SK-N-SH (cell line): Measurements from ENCODE around the gene KRTAP20-2. TPM values are rescaled to one million over a fixed set of nuclear protein-coding genes. Genes with fewer than 3 reads are reported as not detected.

Source experiments
- CTCF ChIA-PET: fragments of 300-600, 350-600 bp; formaldehyde crosslinking; extraction: SDS; loops from one replicate; lab custom pipeline; 2021; lab: Yijun Ruan, JAX
- POLR2A ChIA-PET: fragments of 350-600 bp; sonication (Branson Sonifier 250); formaldehyde crosslinking; extraction: SDS; loops from one replicate; lab custom pipeline; 2020; ENCODE audit warnings: antibody characterized with exemption, inconsistent platforms; lab: Yijun Ruan, JAX
- DNase-seq: peaks from one replicate; pipeline ENCODE4 v3.0.0; 2012
- H2AFZ ChIP-seq: fragments of 200-600 bp; sonication (generic); 2 replicates; pipeline ENCODE4 v1.8.1; 2016; ENCODE audit warnings: antibody characterized with exemption, mild to moderate bottlenecking, low read depth
- H3F3A ChIP-seq: fragments of 200-600 bp; sonication (generic); replicated peaks from 2 replicates; pipeline ENCODE3; 2016; ENCODE audit warnings: antibody characterized with exemption, mild to moderate bottlenecking; ENCODE audit not compliant: insufficient read depth
- H3K27ac ChIP-seq, 2 experiments: fragments of 200-500 bp in 1 of 2; fragments of 200-600 bp in 1 of 2; sonication (Bioruptor generic) in 1 of 2; sonication (generic), shearing (Covaris generic) in 1 of 2; 2 replicates each; pipeline versions ENCODE4 v1.5.1 to v1.6.1; 2014 to 2016; ENCODE audit warnings: low read depth in 2 of 2, inconsistent platforms in 1 of 2, low read length in 1 of 2, mild to moderate bottlenecking in 1 of 2, mixed read lengths in 1 of 2
- H3K27me3 ChIP-seq: fragments of 200-600 bp; sonication (generic), shearing (Covaris generic); 2 replicates; pipeline ENCODE4 v1.6.1; 2016; ENCODE audit warnings: mixed run types; ENCODE audit not compliant: insufficient read depth
- H3K36me3 ChIP-seq, 2 experiments: fragments of 200-500 bp in 1 of 2; fragments of 200-600 bp in 1 of 2; sonication (Bioruptor generic) in 1 of 2; sonication (generic) in 1 of 2; replicated peaks in 1 of 2; 2 replicates each; pipeline versions ENCODE3 to v1.5.1; 2014 to 2016; ENCODE audit warnings: low read length in 1 of 2, mild to moderate bottlenecking in 1 of 2; ENCODE audit not compliant: insufficient read depth in 2 of 2, control insufficient read depth in 1 of 2
- H3K4me1 ChIP-seq, 2 experiments: fragments of 200-500 bp in 1 of 2; fragments of 200-600 bp in 1 of 2; sonication (Bioruptor generic) in 1 of 2; sonication (generic), shearing (Covaris generic) in 1 of 2; 2 replicates each; pipeline versions ENCODE4 v1.5.1 to v1.6.1; 2014 to 2016; ENCODE audit warnings: low read depth in 1 of 2, low read length in 1 of 2, mixed run types in 1 of 2; ENCODE audit not compliant: insufficient read depth in 2 of 2, control insufficient read depth in 1 of 2
- H3K4me2 ChIP-seq: fragments of 200-600 bp; sonication (generic), shearing (Covaris generic); 2 replicates; pipeline ENCODE4 v1.6.1; 2017; ENCODE audit warnings: mixed run types
- H3K4me3 ChIP-seq, 2 experiments: fragments of 200-500 bp in 1 of 2; fragments of 200-600 bp in 1 of 2; sonication (Bioruptor generic) in 1 of 2; sonication (generic), shearing (Covaris generic) in 1 of 2; 2 replicates each; pipeline versions ENCODE4 v1.5.1 to v1.8.1; 2014 to 2016; ENCODE audit warnings: low read depth in 2 of 2, inconsistent platforms in 1 of 2, low read length in 1 of 2, mild to moderate bottlenecking in 1 of 2, mixed read lengths in 1 of 2, moderate library complexity in 1 of 2
- H3K79me2 ChIP-seq: fragments of 200-600 bp; sonication (generic); 2 replicates; pipeline ENCODE4 v1.8.1; 2017; ENCODE audit warnings: mild to moderate bottlenecking; ENCODE audit not compliant: insufficient read depth
- H3K9ac ChIP-seq: fragments of 200-600 bp; sonication (generic); 2 replicates; pipeline ENCODE4 v1.6.1; 2017; ENCODE audit warnings: mixed run types
- H3K9me2 ChIP-seq: fragments of 200-600 bp; sonication (generic); 2 replicates; pipeline ENCODE4 v1.6.1; 2017; ENCODE audit warnings: mixed run types
- H3K9me3 ChIP-seq: fragments of 200-600 bp; sonication (generic); 2 replicates; pipeline ENCODE4 v1.6.1; 2017; ENCODE audit warnings: mixed run types, mild to moderate bottlenecking, moderate library complexity
- H4K20me1 ChIP-seq: fragments of 200-600 bp; sonication (generic); 2 replicates; pipeline ENCODE4 v1.6.1; 2017; ENCODE audit warnings: mild to moderate bottlenecking, mixed run types; ENCODE audit not compliant: insufficient read depth
- CHD2 ChIP-seq: fragments of 150-350 bp; IDR thresholded peaks from 2 replicates; pipeline ENCODE4 v1.6.1; 2018; ENCODE audit warnings: low read length; ENCODE audit not compliant: partially characterized antibody
- CTCF ChIP-seq: fragments of 200-600 bp; sonication (generic); IDR thresholded peaks from 2 replicates; pipeline ENCODE4 v1.6.1; 2017; ENCODE audit warnings: antibody characterized with exemption, mild to moderate bottlenecking, moderate library complexity
- EP300 ChIP-seq, 2 experiments: IDR thresholded peaks; 2 replicates each; pipeline versions ENCODE4 v1.4.0 to v1.6.1; 2012; ENCODE audit warnings: borderline replicate concordance in 1 of 2, low read depth in 1 of 2, low read length in 1 of 2
- EZH2phosphoT487 ChIP-seq: fragments of 200-600 bp; sonication (generic); IDR thresholded peaks from 2 replicates; pipeline ENCODE4 v1.6.1; 2017; ENCODE audit warnings: low read depth, mixed run types, mild to moderate bottlenecking, antibody characterized with exemption, moderate library complexity, borderline replicate concordance
- FOSL2 ChIP-seq: IDR thresholded peaks from 2 replicates; pipeline ENCODE4 v1.4.0; 2012; ENCODE audit warnings: low read depth, mild to moderate bottlenecking, moderate library complexity, borderline replicate concordance
- FOXM1 ChIP-seq: IDR thresholded peaks from 2 replicates; pipeline ENCODE4 v1.4.0; 2012; ENCODE audit warnings: low read depth, mild to moderate bottlenecking
- GABPA ChIP-seq: IDR thresholded peaks from 2 replicates; pipeline ENCODE4 v1.4.0; 2012; ENCODE audit warnings: low read depth, mild to moderate bottlenecking
- GATA2 ChIP-seq: sonication (generic); formaldehyde crosslinking; IDR thresholded peaks from 2 replicates; pipeline ENCODE4 v1.5.0; 2020; ENCODE audit warnings: mild to moderate bottlenecking, missing genetic modification reagents
- IRF3 ChIP-seq: fragments of 150-350 bp; IDR thresholded peaks from 2 replicates; pipeline ENCODE4 v1.6.1; 2016; ENCODE audit warnings: mild to moderate bottlenecking, low read depth, low read length
- JUND ChIP-seq: IDR thresholded peaks from 2 replicates; pipeline ENCODE4 v1.4.0; 2012
- MAX ChIP-seq: IDR thresholded peaks from 2 replicates; pipeline ENCODE4 v1.4.0; 2012; ENCODE audit warnings: low read depth
- MEF2A ChIP-seq: IDR thresholded peaks from 2 replicates; pipeline ENCODE4 v1.4.0; 2012; ENCODE audit warnings: low read depth, borderline replicate concordance
- NFIC ChIP-seq: IDR thresholded peaks from 2 replicates; pipeline ENCODE4 v1.4.0; 2012; ENCODE audit warnings: borderline replicate concordance
- NRF1 ChIP-seq: IDR thresholded peaks from 2 replicates; pipeline ENCODE4 v1.6.1; 2012; ENCODE audit warnings: low read depth, mild to moderate bottlenecking, low read length
- RFX5 ChIP-seq: IDR thresholded peaks from 2 replicates; pipeline ENCODE4 v1.6.1; 2012; ENCODE audit warnings: mild to moderate bottlenecking, improper control_type of control experiment, low read length
- SIN3A ChIP-seq: IDR thresholded peaks from 2 replicates; pipeline ENCODE4 v1.6.1; 2012; ENCODE audit warnings: low read depth, mild to moderate bottlenecking, low read length, moderate library complexity, borderline replicate concordance
- SMC3 ChIP-seq: IDR thresholded peaks from 2 replicates; pipeline ENCODE4 v1.6.1; 2012; ENCODE audit warnings: low read depth, low read length, improper control_type of control experiment
- TAF1 ChIP-seq: IDR thresholded peaks from 2 replicates; pipeline ENCODE4 v1.6.1; 2012; ENCODE audit warnings: low read depth, mild to moderate bottlenecking, low read length, moderate library complexity, borderline replicate concordance
- TCF12 ChIP-seq: IDR thresholded peaks from 2 replicates; pipeline ENCODE4 v1.4.0; 2012
- TEAD4 ChIP-seq: IDR thresholded peaks from 2 replicates; pipeline ENCODE4 v1.4.0; 2012; ENCODE audit warnings: mild to moderate bottlenecking, borderline replicate concordance; ENCODE audit not compliant: insufficient read depth
- USF1 ChIP-seq: IDR thresholded peaks from 2 replicates; pipeline ENCODE4 v1.4.0; 2012; ENCODE audit warnings: low read depth, borderline replicate concordance
- YY1 ChIP-seq: IDR thresholded peaks from 2 replicates; pipeline ENCODE4 v1.4.0; 2012; ENCODE audit warnings: low read depth, mild to moderate bottlenecking
- ZBTB33 ChIP-seq: IDR thresholded peaks from 2 replicates; pipeline ENCODE4 v1.4.0; 2012; ENCODE audit warnings: low read depth, borderline replicate concordance
- WGBS: methylation state at CpG from one replicate; pipeline ENCODE4 v1.1.6; 2017; ENCODE audit warnings: low lambda C conversion rate; 5-methylcytosine and 5-hydroxymethylcytosine counted together
- polyA plus RNA-seq, 3 experiments: library from polyadenylated mRNA; depleted of rRNA; stranded (reverse); fragments of >200 nt; gene quantifications; 2 replicates each; pipeline ENCODE4 v1.2.3, GENCODE V29; 2012

Gene KRTAP20-2
- polyA plus RNA-seq, 1 of the 3 experiments (the other 2 are of a cell fraction) = not detected

GRCh38 chr21:30642564-30642963 lies 7.6 kb downstream of the KRTAP20-2 start, which contains the start of gene KRTAP20-3:
KRTAP20-3 (plus strand) TSS chr21:30642864.
- Histone ChIP-seq H2AFZ (no peak within 1 kb of the TSS), H3K4me2 (no peak within 1 kb of the TSS), H3K9me3 (no peaks in the 10 kb centered on the region), H3K36me3 (no peaks in the 10 kb centered on the region), H3K27ac (no peak within 1 kb of the TSS), H4K20me1 (no peaks in the 10 kb centered on the region), H3K9me2 (no peaks in the 10 kb centered on the region), H3K4me1 (no peaks in the 10 kb centered on the region), H3K9ac (no peak within 1 kb of the TSS), H3K27me3 (no peaks in the 10 kb centered on the region; the same call in 1 of the 2 replicates), H3K4me3 (no peak within 1 kb of the TSS), H3K79me2 (no peaks in the 10 kb centered on the region), H3F3A (no peaks in the 10 kb centered on the region)
- POLR2A ChIA-PET = no interaction called here
- 2% methylated on average over 2 of the region's 2 CpGs for WGBS
- CTCF ChIA-PET = no interaction called here
- no peak for DNase-seq
- TF ChIP-seq TEAD4 = no peak
- no peak for TF ChIP-seq NFIC
- no peak for TF ChIP-seq MAX
- TF ChIP-seq ZBTB33 = no peak
- no peak for TF ChIP-seq FOXM1
- no peak for TF ChIP-seq TCF12
- TF ChIP-seq EP300 (IDR thresholded peaks at IDR 0.05; ENCODE audit: borderline replicate concordance in 1 of 2, low read depth in 1 of 2, low read length in 1 of 2) = no peak
- TF ChIP-seq YY1 = no peak
- TF ChIP-seq NRF1 = no peak
- TF ChIP-seq GABPA = no peak
- TF ChIP-seq IRF3 = no peak
- no peak for TF ChIP-seq FOSL2
- no peak for TF ChIP-seq MEF2A

GRCh38 chr21:30646904-30647414 lies 12.0 kb downstream of the KRTAP20-2 start:
- H3K4me3 ChIP-seq = no peak overlapping the region
- POLR2A ChIA-PET = no interaction called here
- no peaks in the 10 kb centered on the region for H3F3A ChIP-seq
- no peaks in the 10 kb centered on the region for H4K20me1 ChIP-seq
- no peaks in the 10 kb centered on the region for H3K9me2 ChIP-seq
- no peak overlapping the region for H3K27ac ChIP-seq
- no peaks in the 10 kb centered on the region; the same call in 1 of the 2 replicates for H3K27me3 ChIP-seq
- no peaks in the 10 kb centered on the region for H3K79me2 ChIP-seq
- WGBS = 3% methylated on average over 1 of the region's 1 CpG
- no peak overlapping the region for H3K9ac ChIP-seq
- CTCF ChIA-PET = no interaction called here
- H3K9me3 ChIP-seq = no peaks in the 10 kb centered on the region
- H3K36me3 ChIP-seq = no peaks in the 10 kb centered on the region
- no peak for DNase-seq
- H3K4me1 ChIP-seq = no peaks in the 10 kb centered on the region
- no peak overlapping the region for H2AFZ ChIP-seq
- no peak overlapping the region for H3K4me2 ChIP-seq
- TF ChIP-seq MEF2A (no peak), EZH2phosphoT487 (no peak), SMC3 (no peak), JUND (no peak), GATA2 (CRISPR knock-in tag) (no peak), CHD2 (no peak), TAF1 (no peak), CTCF (no peak), RFX5 (no peak), SIN3A (no peak), USF1 (no peak), IRF3 (no peak)
